GM18520 (cell line): ENCODE measurements around the gene GNL2.

Source experiments
- ATAC-seq: cut with Tn5 transposase; IDR thresholded peaks from one replicate; pipeline ENCODE4 v1.9.1; 2021; ENCODE audit not compliant: unreplicated experiment

GNL2 gene

GRCh38 chr1:37595440-37596181 is at the start of gene GNL2:
Gene GNL2 (minus strand): TSS chr1:37595937. CDS start chr1:37595822, 115 bp downstream.
- ATAC-seq = peak; percentile 92

- ATAC-seq = no peak
Measured at GRCh38 chr1:37641059-37641458, 45.3 kb upstream of the GNL2 start.

DNA sequence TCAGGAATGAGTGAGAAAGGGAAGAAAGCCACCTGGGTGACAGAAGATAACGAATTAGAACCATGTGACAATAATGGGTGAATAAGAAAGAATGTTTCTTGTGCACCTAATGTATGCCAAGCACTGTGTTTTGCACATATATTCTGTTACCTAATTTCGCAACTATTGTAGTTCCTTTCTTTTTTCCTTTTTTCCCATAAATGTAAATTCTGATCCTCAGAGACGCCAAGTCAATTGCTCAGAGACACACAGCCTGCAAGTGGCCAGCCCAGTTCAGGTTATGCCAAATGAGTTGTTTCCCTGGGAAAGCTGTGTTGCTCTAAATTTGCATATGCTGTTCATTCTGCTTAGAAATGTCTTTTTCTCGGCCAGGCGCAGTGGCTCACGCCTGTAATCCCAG is 40.7 kb upstream of the GNL2 start:
- no peak for ATAC-seq

DNA sequence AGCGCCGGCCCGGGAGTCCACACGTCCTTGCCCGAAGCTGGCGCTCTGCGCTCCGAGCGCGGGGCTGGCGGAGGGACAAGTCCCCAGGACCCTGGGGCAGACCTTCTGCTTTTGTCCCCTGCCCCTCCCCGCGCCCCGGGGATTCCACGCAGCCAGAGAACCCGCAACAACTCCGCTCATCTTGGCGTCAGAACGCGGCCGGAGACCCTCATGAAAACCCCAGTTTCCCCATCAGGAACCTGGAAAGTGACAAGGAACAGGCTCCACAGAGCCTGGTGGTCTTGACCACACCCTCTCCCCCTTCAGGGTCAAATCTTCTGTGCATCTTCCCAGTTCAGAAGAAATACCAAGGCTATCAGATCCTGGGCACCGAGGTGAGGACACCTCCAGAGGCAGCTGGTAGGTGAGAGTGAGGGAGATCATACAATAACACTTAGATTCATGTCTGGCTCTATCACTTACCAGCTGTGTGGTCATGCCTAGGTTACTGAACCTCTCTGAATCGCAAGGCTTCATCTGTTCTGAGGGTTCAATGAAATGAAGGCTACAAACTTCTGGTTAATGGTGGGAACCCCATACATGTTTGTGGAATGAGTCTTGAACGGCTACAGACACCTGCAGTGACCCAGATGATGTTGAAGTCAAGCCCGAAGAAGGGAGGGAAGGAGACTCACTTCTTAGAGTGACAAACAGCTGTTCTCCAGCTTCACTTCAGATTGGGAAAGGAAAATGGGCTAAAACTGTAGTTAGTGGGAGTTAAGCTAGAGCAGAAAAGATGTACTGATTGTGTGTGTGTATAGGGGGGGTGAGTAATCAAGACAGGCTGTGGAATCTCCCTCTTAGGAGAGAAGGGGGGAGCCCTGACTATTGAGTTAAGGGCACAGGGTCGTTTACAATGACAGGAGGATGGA is 39.5 kb upstream of the GNL2 start:
- ATAC-seq = no peak

DNA sequence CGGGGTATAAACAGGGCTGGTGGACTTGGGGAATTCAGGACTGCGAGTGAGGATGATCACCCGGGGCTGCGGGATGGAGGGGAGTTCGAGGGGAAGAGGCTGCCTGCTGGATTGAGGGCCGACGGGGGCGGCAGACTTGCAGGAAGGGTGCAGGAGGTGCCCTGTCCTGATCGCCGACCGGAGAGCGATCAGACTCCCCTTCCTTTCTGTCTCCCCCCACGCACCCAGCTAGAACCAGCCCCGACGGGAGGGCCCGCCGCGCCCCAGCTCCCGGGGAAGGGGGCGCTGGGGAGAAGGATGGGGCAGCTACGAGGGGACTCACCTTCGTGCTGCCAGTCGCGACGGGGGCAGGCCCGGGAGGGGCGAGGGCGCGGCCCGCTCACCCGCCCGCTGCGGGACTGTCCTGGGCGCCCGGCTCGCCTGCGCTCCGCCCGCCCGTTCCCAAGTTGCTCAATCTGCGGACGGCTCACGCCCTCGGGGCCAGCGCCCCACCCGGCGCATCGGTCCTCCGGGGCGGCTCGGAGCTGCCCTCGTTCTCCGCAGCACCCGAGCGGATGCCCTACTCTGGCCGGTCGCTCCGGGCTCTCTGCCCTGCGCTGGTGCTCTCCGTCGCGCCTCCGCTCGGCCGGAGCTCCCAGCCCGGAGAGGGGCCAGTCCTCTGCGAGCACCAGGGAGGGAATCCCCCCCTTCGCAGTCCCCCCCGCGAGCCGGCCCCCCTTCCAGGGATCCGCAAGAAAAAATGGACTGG is 38.7 kb upstream of the GNL2 start, which contains the start of gene RSPO1:
RSPO1 (minus strand) TSS at position 649 of the 748 bp plus-strand sequence. CDS start 5,231 bp downstream, outside the sequence.
- no peak for ATAC-seq

DNA sequence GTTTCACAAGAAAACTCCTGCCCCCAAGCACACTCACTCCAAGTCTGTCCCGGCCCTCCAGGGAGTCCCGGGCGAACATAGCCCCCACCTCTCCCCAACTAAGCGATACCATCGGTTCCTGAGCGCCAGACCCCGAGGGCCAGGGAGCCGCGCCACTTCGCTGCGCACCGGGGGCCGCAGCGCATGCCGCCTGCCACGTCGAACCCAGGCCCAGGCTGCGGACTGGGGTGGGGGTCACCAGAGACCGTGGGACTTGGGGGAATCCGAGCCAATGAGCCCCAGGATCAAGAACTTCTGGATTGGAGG is 38.2 kb upstream of the GNL2 start:
- no peak for ATAC-seq

DNA sequence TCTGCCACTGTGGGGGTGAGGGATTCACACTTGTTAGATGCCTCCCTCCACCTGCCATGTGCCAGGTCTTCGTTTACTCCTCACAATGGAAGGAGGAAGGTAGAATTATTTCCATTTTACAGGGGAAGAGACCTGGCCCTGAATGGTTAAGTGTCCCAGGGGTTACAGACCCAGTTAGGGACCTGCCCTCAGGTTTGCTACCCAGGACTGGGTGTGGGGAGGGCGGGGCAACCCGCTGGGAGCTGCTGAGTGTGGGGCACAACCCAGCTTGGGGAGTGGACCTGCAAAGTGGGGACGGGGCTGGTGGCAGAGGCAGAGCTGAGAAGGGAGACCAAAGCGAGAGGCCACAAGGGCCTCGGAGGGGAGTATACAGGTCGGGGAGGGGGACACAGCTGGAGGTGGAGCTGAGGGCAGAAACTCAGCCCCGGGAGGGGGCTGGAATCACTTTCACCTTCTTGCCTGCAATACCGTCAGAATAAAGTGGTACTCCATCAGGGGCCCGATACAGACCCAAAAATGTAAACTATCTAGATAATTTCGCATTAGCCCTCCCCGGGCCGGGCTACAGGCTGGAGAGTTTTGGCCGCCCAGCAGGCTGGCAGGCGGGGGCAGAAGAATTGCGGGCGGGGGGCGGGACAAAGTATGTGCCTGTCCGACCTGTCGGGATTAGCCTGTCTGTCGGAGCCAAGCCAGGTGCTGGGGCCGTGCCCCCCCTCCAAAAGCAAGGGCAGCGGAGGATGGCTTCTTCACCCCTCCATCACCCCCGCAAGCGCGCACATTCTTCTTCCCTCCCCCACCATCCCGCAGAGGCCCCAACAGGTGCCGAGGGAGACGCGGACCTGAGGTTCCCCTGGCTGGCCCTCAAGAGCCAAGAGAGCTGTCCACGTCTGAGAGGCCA is 37.6 kb upstream of the GNL2 start:
- no peak for ATAC-seq

DNA sequence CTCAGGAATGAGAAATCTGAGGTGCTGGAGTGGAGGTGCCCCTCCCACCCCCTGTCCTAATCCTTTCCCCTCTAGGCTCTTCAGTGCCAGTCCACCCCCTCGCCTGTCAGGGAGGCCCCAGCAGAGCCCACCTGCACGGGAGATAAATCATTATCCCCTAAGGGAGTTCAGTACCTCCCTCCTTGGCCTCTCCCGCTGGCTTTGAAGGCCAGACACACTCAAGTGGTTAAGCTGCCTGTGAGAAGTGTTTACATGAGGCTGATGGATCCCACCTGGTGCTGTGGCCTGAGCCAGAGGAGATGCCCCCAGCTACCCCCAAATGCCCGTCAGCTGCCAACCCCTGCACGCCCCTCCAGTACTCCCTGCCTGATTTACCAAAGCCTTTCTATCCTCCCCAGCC is 35.3 kb upstream of the GNL2 start:
- ATAC-seq = no peak

DNA sequence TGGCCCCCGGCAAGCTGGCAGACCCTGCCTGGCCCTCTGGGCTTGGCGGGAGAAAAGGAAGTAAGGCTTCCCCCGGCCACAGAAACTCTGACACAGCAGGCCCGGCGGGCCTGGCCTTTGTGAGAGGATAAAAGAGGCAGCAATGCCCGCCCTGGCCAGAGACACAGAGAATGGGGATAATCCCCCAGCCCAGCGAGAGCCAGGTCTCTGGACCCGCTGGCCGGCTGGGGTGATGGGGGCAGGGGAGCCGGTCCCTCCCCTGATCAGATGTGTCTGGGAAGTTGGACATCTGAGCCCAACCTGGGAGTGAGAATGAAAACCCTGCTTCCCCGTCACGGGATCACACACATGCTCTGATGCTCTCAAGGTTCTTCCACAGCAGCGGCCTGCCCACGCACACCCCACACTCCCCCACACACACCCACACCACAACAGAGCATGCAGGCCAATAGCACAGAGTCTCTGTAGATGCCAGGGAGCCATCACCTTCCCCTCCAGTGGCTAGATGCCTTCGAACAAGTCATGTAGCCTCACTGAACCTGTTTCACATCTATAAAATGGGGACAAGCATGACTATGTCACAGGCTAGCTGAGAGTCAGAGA is 34.8 kb upstream of the GNL2 start:
- no peak for ATAC-seq

- ATAC-seq = no peak
Measured at GRCh38 chr1:37629726-37630425, 34.1 kb upstream of the GNL2 start.

DNA sequence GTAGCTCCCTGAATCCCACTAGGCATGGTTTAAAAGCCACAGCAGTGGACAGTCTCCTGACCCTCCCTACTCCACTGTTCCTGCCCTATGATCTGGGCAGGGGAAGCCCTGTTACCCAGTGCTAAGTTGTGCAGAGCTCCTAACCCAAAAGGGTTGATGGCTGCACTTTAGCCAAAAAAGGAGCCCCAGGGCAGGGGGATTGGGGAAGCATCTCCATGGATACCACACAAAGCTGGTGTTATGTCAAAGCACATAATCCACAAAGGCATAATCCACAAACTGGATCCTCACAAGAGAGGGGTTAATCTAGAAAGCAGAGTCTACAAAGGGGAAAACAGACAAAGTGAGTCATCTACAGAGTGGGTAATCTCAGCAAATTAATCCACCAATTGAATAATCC is 33.3 kb upstream of the GNL2 start:
- ATAC-seq = no peak

DNA sequence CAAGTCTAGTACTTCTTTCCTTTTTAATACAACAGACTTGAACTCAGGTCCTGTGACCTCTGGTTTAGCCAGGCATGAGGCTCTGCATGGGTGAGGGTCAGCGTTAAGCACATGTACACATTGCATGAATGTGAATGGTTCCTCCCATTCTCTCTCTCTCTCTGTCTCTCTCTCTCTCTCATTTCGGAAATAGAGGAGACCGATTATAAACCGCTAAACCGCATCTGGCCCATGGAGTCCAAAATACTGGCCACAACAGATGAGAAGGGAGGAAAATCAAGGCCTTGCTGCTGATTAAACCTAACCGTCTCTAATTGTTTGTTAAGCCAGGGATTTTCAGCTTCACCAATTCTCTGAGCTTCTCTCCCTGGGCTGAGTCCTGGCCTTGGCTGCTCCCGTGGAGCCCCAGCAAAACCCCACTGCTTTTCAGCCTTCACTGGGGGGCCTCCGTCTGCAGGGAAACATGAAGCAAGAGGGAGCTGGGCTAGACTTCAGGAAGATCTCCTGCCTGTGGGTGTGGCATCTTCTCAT is 32.4 kb upstream of the GNL2 start:
- no peak for ATAC-seq

GRCh38 chr1:37622131-37622530 is 26.4 kb upstream of the GNL2 start:
- ATAC-seq = no peak

- no peak for ATAC-seq
Measured at GRCh38 chr1:37621326-37621870, 25.7 kb upstream of the GNL2 start.

DNA sequence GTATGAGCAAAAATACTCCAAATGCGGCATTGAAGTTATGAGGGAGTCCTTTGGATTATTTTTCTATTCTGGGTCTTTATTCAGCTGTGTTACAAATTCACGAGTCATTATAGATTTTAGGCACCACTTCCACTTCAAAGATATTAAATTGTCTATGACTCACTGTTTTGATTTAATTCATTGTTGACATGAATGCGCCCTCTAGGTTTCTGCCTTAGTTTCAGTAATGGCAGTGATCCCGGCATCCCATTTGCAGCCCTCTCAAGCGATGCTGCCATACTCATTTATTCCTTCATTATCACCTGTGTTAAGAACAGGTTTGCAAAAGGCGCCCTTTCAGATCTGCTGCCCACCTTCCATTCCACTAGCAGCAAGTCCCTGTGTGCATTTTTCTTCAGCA is 25.0 kb upstream of the GNL2 start:
- no peak for ATAC-seq

- no peak for ATAC-seq
Measured at GRCh38 chr1:37616330-37616729, 20.6 kb upstream of the GNL2 start.

DNA sequence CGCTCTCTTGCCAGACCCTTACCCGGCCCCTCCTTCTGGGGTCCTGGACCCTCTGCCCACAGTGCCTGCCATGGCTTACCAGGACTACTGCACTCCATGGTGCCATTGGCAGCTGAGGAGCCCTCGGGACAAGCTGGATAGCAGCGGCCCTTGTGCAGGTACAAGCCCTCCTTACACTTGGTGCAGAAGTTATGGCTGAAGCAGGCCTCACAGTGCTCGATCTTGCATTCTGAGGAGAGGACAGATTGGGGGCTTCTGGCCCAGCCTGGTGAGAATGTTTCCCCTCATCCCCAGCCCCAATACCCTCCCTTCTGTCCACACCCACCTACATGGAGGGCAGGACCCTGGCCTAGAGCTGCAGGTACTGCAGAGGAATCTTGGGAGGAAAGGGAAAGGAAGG is 18.4 kb upstream of the GNL2 start:
- no peak for ATAC-seq

- no peak for ATAC-seq
Measured at GRCh38 chr1:37612186-37612585, 16.4 kb upstream of the GNL2 start.

DNA sequence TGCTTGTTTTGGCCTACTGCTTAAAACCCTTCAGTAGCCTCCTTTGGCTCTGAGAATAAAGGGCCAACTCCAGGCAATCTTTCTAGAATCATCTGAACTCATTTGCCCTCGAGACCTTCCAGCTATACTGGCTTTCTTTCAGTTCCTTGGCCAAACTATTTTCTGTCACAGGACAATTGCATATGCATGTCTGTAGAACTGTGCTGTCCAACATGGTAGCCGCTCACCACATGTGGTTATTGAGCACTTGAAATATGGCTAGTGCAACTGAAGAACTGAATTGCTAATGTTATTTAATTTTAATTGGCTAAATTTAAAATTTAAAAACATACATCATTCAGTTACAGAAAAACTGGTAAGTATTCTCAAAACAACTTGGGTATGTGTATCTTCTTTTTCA is 14.3 kb upstream of the GNL2 start:
- no peak for ATAC-seq
